Adrenal gland (tissue), 5 donors: ENCODE measurements around the gene MAPK10.

ENCODE experiments used
- POLR2A ChIP-seq, 2 donors: fragments of 450-650 bp; IDR thresholded peaks; one replicate each; pipeline ENCODE4 v1.6.1; 2017; ENCODE audit warnings: antibody characterized with exemption in 2 of 2, mild to moderate bottlenecking in 2 of 2, moderate library complexity in 1 of 2
- TF ChIP-seq, protein P1 (sequence below), 6 experiments: fragments of 450-650 bp in 4 of 6; fragments of 200-600 bp in 2 of 6; sonication (generic) in 1 of 6; IDR thresholded peaks; 1 replicate in 5 of 6; 2 replicates in 1 of 6; pipeline versions ENCODE4 v1.5.1 to v1.8.0; 2016 to 2021; ENCODE audit warnings: antibody characterized with exemption in 6 of 6, mild to moderate bottlenecking in 2 of 6, moderate library complexity in 1 of 6
- donor health status: DM: no; HTN: no; CAD: no.

DNA sequence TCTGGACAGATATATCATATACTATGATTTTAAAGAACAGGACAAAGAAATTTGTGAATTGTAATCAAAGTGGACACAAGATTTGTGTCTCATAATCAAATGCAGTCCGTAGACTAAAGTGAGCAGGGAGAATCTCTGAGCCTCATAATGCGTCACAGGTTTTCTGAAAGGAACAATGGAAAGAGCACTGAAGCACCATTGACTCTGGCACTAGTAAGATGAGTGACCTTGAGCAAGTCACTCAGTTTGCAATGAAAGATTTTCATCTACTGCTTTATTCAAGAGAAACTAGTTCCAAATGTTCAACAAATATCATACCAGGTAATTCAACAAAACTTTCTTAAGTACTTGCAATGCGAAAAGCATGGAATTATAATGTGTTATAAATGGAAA is 315.3 kb downstream of the MAPK10 start:
- TF ChIP-seq, protein P1, sequence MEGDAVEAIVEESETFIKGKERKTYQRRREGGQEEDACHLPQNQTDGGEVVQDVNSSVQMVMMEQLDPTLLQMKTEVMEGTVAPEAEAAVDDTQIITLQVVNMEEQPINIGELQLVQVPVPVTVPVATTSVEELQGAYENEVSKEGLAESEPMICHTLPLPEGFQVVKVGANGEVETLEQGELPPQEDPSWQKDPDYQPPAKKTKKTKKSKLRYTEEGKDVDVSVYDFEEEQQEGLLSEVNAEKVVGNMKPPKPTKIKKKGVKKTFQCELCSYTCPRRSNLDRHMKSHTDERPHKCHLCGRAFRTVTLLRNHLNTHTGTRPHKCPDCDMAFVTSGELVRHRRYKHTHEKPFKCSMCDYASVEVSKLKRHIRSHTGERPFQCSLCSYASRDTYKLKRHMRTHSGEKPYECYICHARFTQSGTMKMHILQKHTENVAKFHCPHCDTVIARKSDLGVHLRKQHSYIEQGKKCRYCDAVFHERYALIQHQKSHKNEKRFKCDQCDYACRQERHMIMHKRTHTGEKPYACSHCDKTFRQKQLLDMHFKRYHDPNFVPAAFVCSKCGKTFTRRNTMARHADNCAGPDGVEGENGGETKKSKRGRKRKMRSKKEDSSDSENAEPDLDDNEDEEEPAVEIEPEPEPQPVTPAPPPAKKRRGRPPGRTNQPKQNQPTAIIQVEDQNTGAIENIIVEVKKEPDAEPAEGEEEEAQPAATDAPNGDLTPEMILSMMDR (IDR thresholded peaks at IDR 0.05): no peak
- no peak for TF ChIP-seq POLR2A (IDR thresholded peaks at IDR 0.05)
